ENCODE measurements around the gene CDT1.

The CDT1 gene

GRCh38 chr16:88842806-88843205 lies 39.2 kb downstream of the CDT1 start:
- Histone ChIP-seq H3K27ac (no peak overlapping the region), H2AFZ (ENCODE audit: low read depth) (no peak overlapping the region), H3K4me3 (IDR thresholded peaks at IDR 0.05; ENCODE audit: insufficient read depth, low read depth, low read length) (no peak overlapping the region), H3K4me1 (ENCODE audit: low read depth, poor library complexity, severe bottlenecking) (no peaks in the 10 kb centered on the region), H3K79me2 (ENCODE audit: insufficient read depth, low read depth) (no peaks in the 10 kb centered on the region), H3K36me3 (ENCODE audit: insufficient read depth) (no peaks in the 10 kb centered on the region), H3K27me3 (ENCODE audit: insufficient read depth, low read depth) (no peaks in the 10 kb centered on the region), H3K4me2 (no peak overlapping the region), H4K20me1 (ENCODE audit: insufficient read depth) (no peaks in the 10 kb centered on the region), H3K9ac (no peak overlapping the region)
- TF ChIP-seq, protein P1, sequence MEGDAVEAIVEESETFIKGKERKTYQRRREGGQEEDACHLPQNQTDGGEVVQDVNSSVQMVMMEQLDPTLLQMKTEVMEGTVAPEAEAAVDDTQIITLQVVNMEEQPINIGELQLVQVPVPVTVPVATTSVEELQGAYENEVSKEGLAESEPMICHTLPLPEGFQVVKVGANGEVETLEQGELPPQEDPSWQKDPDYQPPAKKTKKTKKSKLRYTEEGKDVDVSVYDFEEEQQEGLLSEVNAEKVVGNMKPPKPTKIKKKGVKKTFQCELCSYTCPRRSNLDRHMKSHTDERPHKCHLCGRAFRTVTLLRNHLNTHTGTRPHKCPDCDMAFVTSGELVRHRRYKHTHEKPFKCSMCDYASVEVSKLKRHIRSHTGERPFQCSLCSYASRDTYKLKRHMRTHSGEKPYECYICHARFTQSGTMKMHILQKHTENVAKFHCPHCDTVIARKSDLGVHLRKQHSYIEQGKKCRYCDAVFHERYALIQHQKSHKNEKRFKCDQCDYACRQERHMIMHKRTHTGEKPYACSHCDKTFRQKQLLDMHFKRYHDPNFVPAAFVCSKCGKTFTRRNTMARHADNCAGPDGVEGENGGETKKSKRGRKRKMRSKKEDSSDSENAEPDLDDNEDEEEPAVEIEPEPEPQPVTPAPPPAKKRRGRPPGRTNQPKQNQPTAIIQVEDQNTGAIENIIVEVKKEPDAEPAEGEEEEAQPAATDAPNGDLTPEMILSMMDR (conservative IDR thresholded peaks at IDR 0.05; ENCODE audit: low read depth, low read length): no peak

- Histone ChIP-seq H2AFZ (ENCODE audit: low read depth) (no peak overlapping the region), H3K9ac (no peak overlapping the region), H3K27me3 (ENCODE audit: insufficient read depth, low read depth) (no peaks in the 10 kb centered on the region), H3K4me1 (ENCODE audit: low read depth, poor library complexity, severe bottlenecking) (no peaks in the 10 kb centered on the region), H4K20me1 (ENCODE audit: insufficient read depth) (no peaks in the 10 kb centered on the region), H3K79me2 (ENCODE audit: insufficient read depth, low read depth) (no peaks in the 10 kb centered on the region), H3K4me3 (IDR thresholded peaks at IDR 0.05; ENCODE audit: insufficient read depth, low read depth, low read length) (no peak overlapping the region), H3K27ac (no peak overlapping the region), H3K36me3 (ENCODE audit: insufficient read depth) (no peaks in the 10 kb centered on the region), H3K4me2 (no peak overlapping the region)
- TF ChIP-seq, protein P1 (conservative IDR thresholded peaks at IDR 0.05; ENCODE audit: low read depth, low read length): no peak
Observed at GRCh38 chr16:88843256-88843655, 39.7 kb downstream of the CDT1 start.

DNA sequence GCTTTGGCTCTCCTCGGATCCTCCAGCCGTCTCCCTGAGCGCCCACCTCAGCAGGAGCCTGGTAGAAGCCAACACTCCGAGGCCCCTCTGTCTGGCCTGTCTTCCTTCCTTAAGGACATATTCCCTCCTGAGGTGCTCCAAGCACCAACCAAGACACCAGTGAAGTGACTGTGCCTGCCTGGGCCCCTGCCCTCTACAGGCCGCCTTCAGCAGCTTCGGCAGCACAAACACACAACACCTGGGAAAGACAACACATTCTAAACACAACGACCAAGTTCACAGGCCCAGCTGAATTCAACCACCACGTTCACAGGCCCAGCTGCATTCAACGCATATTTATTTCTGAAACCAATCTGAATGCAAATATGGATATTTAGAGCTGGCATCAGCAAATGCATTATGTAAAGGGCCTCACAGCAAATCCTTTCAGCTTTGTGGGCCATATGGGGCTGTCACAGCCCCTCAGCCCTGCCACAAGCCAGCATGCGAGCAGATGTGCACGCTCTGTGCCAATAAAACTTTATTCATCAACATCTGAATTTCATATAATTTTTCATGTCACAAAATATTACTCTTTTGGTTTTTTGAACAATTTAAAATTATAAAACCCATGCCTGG lies 40.9 kb downstream of the CDT1 start:
- no peaks in the 10 kb centered on the region for H3K4me1 ChIP-seq (ENCODE audit: low read depth, poor library complexity, severe bottlenecking)
- no peaks in the 10 kb centered on the region for H3K79me2 ChIP-seq (ENCODE audit: insufficient read depth, low read depth)
- H3K27me3 ChIP-seq (ENCODE audit: insufficient read depth, low read depth): no peaks in the 10 kb centered on the region
- H3K4me3 ChIP-seq (IDR thresholded peaks at IDR 0.05; ENCODE audit: insufficient read depth, low read depth, low read length): no peak overlapping the region
- H3K27ac ChIP-seq: no peak overlapping the region
- H3K9ac ChIP-seq: no peak overlapping the region
- H4K20me1 ChIP-seq (ENCODE audit: insufficient read depth): no peaks in the 10 kb centered on the region
- no peak overlapping the region for H3K4me2 ChIP-seq
- H2AFZ ChIP-seq (ENCODE audit: low read depth): no peak overlapping the region
- H3K36me3 ChIP-seq (ENCODE audit: insufficient read depth): no peaks in the 10 kb centered on the region
- TF ChIP-seq, protein P1 (conservative IDR thresholded peaks at IDR 0.05; ENCODE audit: low read depth, low read length): no peak

DNA sequence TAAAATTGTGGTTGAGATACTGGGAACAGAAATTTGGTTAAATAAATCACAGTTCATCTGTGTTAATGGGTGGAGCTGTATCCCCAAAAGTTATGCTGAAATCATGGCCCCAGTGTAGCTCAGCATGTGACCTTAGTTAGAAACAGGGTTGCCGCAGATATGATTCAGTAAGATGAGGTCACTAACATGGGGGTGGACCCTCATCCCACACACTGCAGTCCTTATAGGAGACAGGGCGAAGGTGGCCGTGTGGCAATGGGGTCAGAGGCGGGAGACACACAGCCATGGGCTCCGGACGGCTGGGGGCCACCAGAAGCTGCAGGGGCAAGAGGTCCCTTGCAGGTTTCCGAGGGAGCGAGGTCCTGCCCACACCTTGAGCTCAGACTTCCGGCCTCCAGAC lies 42.5 kb downstream of the CDT1 start:
- H3K9ac ChIP-seq: no peak overlapping the region
- TF ChIP-seq, protein P1 (conservative IDR thresholded peaks at IDR 0.05; ENCODE audit: low read depth, low read length): no peak
- no peak overlapping the region for H3K4me3 ChIP-seq (IDR thresholded peaks at IDR 0.05; ENCODE audit: insufficient read depth, low read depth, low read length)
- no peaks in the 10 kb centered on the region for H3K27me3 ChIP-seq (ENCODE audit: insufficient read depth, low read depth)
- H3K27ac ChIP-seq: no peak overlapping the region
- no peaks in the 10 kb centered on the region for H3K4me1 ChIP-seq (ENCODE audit: low read depth, poor library complexity, severe bottlenecking)
- no peak overlapping the region for H2AFZ ChIP-seq (ENCODE audit: low read depth)
- H3K36me3 ChIP-seq (ENCODE audit: insufficient read depth): no peaks in the 10 kb centered on the region
- H4K20me1 ChIP-seq (ENCODE audit: insufficient read depth): no peaks in the 10 kb centered on the region
- H3K79me2 ChIP-seq (ENCODE audit: insufficient read depth, low read depth): no peaks in the 10 kb centered on the region
- no peak overlapping the region for H3K4me2 ChIP-seq
